Duodenal mucosa (tissue), 2 donors: ENCODE measurements around the gene RBBP8NL.

Experiments used
- H3K27ac ChIP-seq: one replicate; pipeline ENCODE4 v1.7.0; 2013; ENCODE audit warnings: low read depth, low read length
- H3K27me3 ChIP-seq, 2 donors: one replicate each; pipeline ENCODE4 v1.7.0; 2013; ENCODE audit warnings: low read length in 2 of 2, control low read depth in 1 of 2; ENCODE audit not compliant: insufficient read depth in 2 of 2, control insufficient read depth in 1 of 2
- H3K36me3 ChIP-seq, 2 donors: one replicate each; pipeline ENCODE4 v1.7.0; 2013; ENCODE audit warnings: low read length in 2 of 2, control low read depth in 1 of 2; ENCODE audit not compliant: insufficient read depth in 2 of 2, control insufficient read depth in 1 of 2
- H3K4me1 ChIP-seq, 2 donors: one replicate each; pipeline ENCODE4 v1.7.0; 2013; ENCODE audit warnings: low read length in 2 of 2, control low read depth in 1 of 2; ENCODE audit not compliant: insufficient read depth in 2 of 2, control insufficient read depth in 1 of 2
- H3K4me3 ChIP-seq, 2 donors: one replicate each; pipeline ENCODE4 v1.7.0; 2013; ENCODE audit warnings: low read length in 2 of 2, low read depth in 1 of 2
- H3K9ac ChIP-seq, 2 donors: one replicate each; pipeline ENCODE4 v1.7.0; 2013; ENCODE audit warnings: low read length in 2 of 2, low read depth in 1 of 2
- H3K9me3 ChIP-seq, 2 donors: one replicate each; pipeline ENCODE4 v1.7.0; 2013; ENCODE audit warnings: low read length in 2 of 2, control low read depth in 1 of 2; ENCODE audit not compliant: control insufficient read depth in 1 of 2

The RBBP8NL gene, protein sequence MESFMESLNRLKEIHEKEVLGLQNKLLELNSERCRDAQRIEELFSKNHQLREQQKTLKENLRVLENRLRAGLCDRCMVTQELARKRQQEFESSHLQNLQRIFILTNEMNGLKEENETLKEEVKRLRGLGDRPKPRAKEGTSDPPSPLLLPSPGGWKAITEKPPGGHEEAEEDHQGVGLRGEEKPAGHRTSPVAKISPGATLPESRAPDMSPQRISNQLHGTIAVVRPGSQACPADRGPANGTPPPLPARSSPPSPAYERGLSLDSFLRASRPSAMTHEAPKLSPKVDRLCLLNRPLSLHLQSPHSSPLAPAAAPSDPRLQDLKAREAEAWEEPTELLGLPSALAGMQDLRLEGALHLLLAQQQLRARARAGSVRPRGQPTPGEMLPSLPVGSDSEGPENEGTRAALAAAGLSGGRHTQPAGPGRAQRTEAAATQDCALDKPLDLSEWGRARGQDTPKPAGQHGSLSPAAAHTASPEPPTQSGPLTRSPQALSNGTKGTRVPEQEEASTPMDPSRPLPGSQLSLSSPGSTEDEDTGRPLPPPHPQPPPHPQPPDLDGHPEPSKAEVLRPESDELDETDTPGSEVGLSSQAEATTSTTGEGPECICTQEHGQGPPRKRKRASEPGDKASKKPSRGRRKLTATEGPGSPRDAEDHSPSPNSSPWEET

DNA sequence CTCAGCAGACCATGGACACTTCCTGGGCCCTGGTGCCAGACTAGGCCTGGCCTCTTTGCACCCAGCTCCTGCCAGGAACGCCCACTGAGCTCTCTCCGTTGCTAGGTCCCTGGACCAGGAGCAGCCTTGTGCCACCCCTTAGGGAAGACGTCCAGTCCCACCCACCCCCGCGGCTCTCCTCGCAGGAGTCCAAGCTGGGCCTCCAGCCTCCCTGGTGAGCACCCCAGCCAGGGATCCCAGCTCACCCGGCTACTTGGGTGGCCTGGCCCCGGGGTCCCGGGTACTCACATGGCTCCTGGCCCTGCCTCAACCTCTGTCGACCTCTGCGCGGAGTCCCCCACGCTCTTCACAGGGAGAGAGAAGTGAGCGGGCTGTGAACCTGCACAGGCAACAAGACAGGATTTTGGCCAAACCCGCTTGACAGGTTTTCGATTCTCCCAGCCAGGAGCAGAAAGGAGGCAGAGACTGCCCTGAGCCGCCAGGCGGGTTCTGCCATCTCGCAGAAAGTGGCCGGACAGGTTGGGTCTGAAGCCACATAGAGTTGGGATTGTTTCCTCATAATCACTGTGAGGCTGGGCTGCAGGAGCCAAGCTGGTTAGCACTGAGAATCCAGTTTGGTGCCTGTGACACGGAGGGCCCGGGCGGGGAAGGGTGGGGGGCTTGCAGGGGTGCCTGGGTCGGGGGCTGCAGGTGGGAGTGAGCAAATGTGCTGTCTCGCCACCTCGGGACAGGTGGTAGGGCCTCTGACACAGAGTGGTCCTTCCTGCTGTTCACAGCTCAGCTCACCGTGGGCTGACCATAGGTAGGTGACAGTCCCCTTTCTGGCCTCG lies at the start of gene RBBP8NL:
Gene RBBP8NL, minus strand, starts transcription at position 368 of the 830 bp plus-strand sequence. CDS start 7,892 bp downstream, outside the sequence.
- H3K36me3 ChIP-seq = no peaks in the 10 kb centered on the region
- peak within 1 kb of the TSS; percentile 10 for H3K27ac ChIP-seq
- H3K9me3 ChIP-seq = no peaks in the 10 kb centered on the region
- no peak within 1 kb of the TSS for H3K9ac ChIP-seq
- peak within 1 kb of the TSS; percentile 32 to 47 for H3K4me3 ChIP-seq
- peaks cover 15 to 44% of the 10 kb centered on the region in 2 donors for H3K4me1 ChIP-seq
- peaks cover 0 to 5% of the 10 kb centered on the region in 2 donors for H3K27me3 ChIP-seq

DNA sequence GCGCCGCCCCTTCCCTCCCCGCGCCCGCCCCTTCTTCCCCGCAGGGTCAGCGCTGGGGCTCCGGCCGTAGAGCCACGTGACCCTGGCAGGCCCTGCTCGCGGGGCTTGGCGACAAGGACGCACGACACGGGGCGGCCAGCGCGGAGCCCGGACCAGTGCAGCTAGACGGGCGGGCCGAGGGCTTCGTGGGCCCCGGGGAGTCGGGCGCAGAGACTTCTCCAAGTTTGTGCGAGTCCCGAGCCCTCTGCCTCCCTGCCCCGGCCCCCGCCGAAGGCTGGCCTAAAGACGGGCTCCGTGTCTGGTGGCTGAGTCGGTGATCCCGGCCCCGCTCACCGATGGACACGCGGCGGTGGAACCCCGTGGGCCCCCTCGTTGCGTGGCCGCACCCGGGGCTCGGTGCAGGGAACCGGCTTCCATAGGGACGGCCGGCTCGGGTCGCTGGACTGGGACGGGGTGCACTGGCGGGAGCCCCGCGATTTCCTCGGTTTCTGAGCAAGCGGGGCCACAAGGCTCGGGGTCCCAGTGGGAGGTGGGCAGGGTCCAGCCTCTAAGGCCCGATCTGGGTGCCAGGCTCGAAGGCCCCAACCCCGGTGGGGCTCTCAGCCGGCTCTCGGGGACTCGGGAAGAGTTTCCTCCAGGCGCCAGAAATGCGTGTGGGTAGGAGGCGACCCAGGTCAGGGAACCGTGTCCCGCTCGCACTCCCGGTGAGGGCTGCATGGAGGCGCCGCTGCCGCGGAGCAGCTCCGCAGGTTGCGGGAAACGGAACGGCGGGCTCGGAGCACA lies 48.9 kb upstream of the RBBP8NL start:
- peak overlapping the region; percentile 62 for H3K27ac ChIP-seq
- peaks cover 0 to 10% of the 10 kb centered on the region in 2 donors for H3K27me3 ChIP-seq
- H3K4me3 ChIP-seq = peak overlapping the region; percentile 59 to 61
- peaks cover 0 to 8% of the 10 kb centered on the region in 2 donors for H3K4me1 ChIP-seq
- H3K9me3 ChIP-seq = no peaks in the 10 kb centered on the region
- H3K9ac ChIP-seq = peak overlapping the region; percentile 60 to 63
- H3K36me3 ChIP-seq = no peaks in the 10 kb centered on the region

DNA sequence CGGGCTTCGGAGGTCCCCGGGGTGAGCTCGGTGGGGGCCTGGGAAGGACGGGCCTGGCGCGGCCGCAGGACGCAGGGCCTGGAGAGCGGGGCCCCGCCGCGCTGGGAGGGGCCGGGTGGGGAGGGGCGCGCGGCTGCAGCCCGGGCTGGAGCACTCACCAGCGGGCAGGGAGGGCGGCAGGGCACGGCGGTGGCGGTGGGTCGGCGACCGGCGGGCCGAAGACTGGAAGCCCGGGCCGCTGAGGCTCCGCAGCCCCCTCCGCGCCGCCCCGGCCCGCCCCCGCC lies 48.4 kb upstream of the RBBP8NL start, which contains the start of gene GATA5:
Gene GATA5, minus strand, starts transcription at position 224 of the 284 bp plus-strand sequence. CDS start 474 bp downstream, outside the sequence.
- Histone ChIP-seq H3K9me3 (no peaks in the 10 kb centered on the region), H3K27ac (peak within 1 kb of the TSS; percentile 83), H3K36me3 (no peaks in the 10 kb centered on the region), H3K9ac (peak within 1 kb of the TSS; percentile 65 to 88), H3K4me3 (peak within 1 kb of the TSS; percentile 70 to 71), H3K4me1 (peaks cover 1 to 8% of the 10 kb centered on the region in 2 donors), H3K27me3 (peaks cover 0 to 7% of the 10 kb centered on the region in 2 donors)

DNA sequence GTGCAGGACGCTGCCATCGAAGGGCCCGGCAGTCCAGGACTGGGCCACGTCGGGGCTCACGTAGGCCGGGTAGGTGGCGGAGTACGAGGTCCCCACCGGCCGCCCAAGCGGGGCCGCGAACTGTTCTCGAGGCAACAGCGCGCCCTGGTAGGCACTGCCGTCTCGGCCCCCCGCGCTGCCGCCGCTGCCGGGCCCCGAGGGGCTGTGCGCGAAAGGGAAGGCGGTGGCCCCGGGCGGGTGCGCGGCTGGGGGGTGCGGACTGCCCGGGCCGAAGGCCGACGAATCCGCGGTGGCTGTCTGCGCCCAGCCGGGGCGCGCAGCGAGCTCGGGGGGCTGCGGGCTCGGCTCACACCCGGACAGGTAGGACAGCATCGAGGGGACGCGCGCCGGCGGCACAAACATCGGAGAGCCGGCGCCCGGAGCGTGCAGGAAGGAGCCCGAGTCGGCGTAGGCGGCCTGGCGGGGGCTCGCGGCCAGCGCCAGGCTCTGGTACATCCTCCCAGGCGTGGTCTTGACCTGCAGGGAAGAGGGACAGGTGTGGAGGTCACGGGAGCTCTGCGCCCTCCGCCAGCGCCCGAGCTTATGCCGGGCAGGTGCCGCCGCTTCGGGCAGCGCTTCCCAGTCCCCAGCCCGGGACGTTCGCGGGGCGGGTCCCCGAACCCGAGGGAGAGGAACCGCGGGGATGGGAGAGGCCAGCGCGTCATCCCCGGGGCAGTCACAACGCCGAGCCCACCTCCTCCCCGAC lies 47.9 kb upstream of the RBBP8NL start:
- Histone ChIP-seq H3K4me1 (peaks cover 4 to 8% of the 10 kb centered on the region in 2 donors), H3K27me3 (peaks cover 0 to 6% of the 10 kb centered on the region in 2 donors), H3K36me3 (no peaks in the 10 kb centered on the region), H3K9ac (peak overlapping the region; percentile 65 to 88), H3K4me3 (peak overlapping the region; percentile 70 to 71), H3K9me3 (no peaks in the 10 kb centered on the region), H3K27ac (peak overlapping the region; percentile 83)

DNA sequence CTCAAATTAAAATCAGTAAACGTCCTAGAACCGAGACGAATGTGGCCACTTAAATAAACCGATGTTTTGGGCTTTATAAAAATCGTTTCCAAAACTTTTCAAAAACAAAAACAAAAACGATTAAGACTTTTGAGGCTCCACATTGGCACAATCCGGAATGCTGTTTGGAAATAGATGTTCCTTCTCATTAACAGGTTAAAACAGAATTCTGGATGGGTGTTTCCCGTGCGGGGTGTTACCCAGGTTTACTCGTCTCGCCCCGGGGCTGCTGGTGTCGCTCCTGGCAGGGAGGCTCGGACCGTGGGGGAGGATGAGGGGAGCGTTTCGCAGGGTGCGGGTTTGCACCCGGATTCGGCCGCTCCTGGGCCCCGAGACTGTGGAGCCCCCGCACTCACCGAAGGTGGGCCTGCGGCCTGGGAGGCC lies 47.3 kb upstream of the RBBP8NL start:
- Histone ChIP-seq H3K4me3 (peak overlapping the region; percentile 70 to 71), H3K27ac (peak overlapping the region; percentile 83), H3K4me1 (peaks cover 4 to 8% of the 10 kb centered on the region in 2 donors), H3K36me3 (no peaks in the 10 kb centered on the region), H3K27me3 (peaks cover 0 to 6% of the 10 kb centered on the region in 2 donors), H3K9me3 (no peaks in the 10 kb centered on the region), H3K9ac (peak overlapping the region; percentile 65 to 88)

DNA sequence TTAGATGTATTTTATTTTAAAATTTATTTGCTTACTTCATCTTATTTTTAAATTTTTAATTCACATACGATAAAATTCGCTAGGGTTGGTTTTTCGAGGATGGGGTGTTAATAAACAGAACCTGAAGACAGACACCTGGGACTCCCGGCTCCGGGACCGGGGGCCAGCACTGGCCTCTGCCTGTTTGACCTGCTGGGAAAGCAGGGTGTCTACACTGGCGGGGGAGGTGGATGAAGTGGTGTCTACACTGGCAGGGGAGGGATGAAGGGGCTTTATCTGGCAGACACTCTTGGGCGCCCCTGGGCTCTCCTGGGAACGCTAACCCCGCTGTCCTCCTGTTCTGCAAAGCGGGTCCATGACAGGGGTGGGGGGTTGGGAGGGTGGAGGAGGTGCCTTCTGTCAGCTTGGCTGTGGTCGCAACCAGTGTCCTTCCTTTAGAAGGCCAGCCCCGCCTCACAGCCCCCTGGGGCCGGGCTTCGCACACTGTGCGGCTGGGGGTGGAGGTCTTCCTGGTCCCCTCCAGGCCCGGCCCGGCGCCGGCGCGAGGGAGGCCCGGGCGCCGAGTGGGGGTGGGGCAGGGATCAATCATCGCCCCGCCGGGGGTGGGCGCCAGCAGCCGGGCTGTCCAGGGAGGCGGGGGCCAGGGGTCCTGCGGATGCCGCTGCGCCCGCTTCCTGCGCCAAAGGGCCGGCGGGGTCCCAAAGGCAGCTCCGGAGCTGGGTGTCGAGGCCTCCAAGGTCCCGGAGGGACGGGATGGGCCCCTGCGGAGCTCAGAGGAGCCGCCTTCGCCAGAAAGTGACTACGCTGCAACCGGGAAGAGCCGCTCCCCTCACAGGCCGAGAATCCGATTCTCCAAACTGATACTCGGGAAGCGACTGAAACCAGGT lies 46.6 kb upstream of the RBBP8NL start:
- Histone ChIP-seq H3K9ac (peak overlapping the region; percentile 73 to 88), H3K27me3 (no peaks in the 10 kb centered on the region)

DNA sequence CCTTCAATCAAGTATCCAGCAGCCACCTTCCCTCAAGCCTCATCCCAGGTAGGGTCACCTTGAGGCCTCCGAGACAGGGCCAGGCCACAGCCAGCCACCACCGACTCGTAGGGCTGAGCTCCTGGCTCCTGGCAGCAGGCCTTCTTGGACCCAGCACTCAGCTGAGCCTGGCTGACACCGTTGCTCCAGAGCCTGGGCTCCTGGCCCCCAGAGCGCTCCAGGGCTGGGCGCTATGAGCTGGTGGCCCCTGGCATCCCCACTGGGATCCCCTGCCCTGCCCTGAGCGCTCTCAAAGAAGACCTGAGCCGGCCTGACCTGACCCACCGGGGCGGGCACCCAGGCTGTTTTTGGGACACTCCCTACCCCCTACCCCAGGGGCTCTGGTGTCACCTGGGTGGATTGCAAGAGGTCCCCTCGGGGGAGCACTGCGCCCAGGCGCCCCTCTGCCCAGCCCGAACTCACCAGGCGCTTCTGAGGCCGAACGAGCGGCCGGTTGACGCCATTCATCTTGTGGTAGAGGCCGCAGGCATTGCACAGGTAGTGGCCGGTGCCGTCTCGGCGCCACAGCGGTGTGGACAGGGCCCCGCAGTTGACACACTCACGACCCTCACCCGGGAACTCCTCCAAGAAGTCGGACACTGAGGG lies 45.7 kb upstream of the RBBP8NL start:
- H3K27me3 ChIP-seq = no peaks in the 10 kb centered on the region
- H3K4me1 ChIP-seq = peaks cover 4 to 8% of the 10 kb centered on the region in 2 donors
- H3K9me3 ChIP-seq = no peaks in the 10 kb centered on the region
- peak overlapping the region; percentile 70 to 71 for H3K4me3 ChIP-seq
- H3K9ac ChIP-seq = peak overlapping the region; percentile 73 to 88
- peak overlapping the region; percentile 77 for H3K27ac ChIP-seq
- H3K36me3 ChIP-seq = no peaks in the 10 kb centered on the region

More for the DNA sequence above, 46.6 kb upstream of the RBBP8NL start:
- Histone ChIP-seq H3K4me3 (peak overlapping the region; percentile 70 to 71), H3K4me1 (peaks cover 4 to 8% of the 10 kb centered on the region in 2 donors), H3K9me3 (no peaks in the 10 kb centered on the region), H3K36me3 (no peaks in the 10 kb centered on the region), H3K27ac (peak overlapping the region; percentile 78)
